HG02852 (cell line): ENCODE measurements around the gene B3GNT4.
"Not testable (repeated sequence)": the region's sequence is repeated elsewhere in the genome, so short reads cannot be mapped to it uniquely, and the experiment has no call there.

Source experiments
- ATAC-seq: cut with Tn5 transposase; IDR thresholded peaks from one replicate; pipeline ENCODE4 v1.9.1; 2021; ENCODE audit warnings: mild to moderate bottlenecking, moderate library complexity; ENCODE audit not compliant: unreplicated experiment

B3GNT4 gene

DNA sequence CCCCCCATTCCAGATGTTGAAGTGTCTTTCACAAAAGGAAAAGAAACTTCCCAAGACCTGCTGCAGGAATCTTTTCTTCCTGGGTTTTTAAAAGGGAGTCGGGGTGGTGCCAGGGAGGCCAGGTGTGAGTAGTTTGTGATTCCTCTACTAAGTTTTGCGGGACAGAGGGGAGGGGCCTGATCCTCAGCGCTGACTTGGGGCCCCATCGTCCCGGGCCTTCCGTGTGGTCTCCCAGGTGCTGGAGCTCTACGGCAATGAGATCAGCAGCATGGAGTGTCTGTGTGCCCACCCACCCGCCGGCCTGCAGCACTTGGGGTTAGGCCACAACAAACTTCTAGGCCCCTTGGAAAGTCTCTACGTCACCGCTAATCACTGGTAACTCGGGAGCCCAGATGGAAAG, 16.0 kb upstream of the B3GNT4 start:
- no peak for ATAC-seq

DNA sequence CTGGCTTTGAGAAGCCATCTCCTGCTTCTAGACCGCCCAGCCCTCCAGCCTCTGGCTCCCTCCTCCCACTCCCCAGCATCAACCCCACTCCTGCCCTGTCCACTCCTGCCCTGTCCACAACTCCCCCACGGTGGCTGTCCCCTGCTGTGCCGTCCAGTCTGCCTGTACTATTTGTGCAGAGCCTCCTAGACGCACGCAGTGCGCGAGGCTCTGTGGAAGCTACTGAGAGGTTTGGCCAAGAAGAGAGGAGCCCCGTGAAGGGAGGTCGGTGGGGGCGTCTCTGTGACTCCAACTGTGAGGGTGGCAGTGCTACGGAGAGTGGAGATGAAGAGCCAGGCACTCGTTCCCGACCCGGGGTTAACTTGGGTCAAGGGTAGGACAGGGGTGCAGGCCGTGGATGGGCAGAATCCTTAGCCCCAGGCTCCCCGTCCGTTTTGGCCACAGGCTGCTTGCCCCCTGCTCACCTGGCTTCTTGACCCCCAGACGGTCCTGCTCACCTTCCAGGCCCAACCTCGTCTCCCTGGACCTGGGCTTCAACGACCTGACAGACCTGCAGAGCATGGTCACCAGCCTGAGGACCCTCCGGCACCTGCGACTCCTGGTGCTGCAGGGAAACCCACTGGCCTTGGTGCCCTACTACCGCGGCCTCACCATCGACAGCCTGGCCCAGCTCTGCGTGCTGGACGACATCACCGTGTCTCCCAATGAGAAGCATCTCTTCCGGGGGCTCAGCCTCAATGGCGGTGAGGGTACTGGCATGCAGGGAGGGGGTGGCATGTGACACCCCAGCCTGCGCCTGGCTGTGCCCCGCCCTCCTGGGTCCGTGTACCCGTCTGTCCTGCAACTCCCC, 13.7 kb upstream of the B3GNT4 start:
- ATAC-seq: no peak

DNA sequence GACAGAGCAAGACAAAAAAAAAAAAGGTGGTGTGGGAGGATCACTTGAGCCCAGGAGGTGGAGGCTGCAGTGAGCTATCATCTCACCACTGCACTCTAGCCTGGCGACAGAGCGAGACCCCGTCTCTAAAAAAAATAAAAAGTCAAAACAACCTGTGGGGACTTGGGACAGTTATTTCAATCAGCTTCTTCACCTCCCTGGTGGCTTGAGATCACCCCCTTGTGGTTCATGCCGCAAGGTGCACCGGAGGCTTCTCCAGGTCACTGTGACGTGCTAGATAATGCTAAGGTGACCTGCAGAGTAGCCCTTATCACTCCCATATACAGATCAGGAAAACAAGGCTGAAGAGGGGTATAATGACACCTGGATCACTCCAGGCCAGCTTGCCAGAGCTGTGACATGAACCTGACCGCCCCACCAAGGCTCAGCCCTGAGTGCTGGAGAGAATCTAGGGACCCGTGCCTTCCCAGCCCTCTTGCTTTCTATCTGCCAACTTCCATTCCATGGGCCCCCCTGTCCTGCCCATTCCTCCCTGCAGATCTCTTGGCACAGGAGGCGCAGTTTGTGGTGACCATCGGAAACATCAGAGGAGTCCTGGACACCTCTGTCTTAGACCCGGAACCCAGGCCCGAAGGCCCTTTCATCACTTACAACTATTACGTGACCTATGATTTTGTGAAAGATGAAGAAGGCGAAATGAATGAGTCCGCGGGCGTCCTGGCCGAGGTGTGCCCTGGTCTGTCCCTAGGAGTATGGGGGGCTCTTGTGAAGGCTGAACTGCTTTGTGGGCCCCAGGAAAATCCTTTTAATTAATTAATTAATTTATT, 12.5 kb upstream of the B3GNT4 start:
- ATAC-seq: no peak

DNA sequence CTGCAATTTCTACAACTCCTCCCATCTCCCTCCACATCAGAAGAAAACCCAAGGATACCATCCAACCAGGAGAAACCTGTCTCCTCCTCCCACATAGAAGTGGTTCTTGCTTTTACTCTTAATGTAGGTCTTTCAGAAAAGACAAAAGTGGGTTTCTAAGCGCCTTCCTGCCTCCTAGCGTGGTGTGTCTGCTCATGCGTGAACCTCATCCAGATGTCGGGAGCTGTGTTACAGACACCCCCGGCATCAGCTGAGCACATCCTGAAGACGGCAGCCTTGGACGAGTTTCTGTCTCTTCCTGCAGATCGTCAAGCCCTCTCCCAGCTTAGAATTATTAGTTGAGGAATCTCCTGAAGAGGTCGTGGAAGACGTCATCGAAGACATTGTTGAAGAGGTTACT, 11.1 kb upstream of the B3GNT4 start:
- ATAC-seq: no peak

DNA sequence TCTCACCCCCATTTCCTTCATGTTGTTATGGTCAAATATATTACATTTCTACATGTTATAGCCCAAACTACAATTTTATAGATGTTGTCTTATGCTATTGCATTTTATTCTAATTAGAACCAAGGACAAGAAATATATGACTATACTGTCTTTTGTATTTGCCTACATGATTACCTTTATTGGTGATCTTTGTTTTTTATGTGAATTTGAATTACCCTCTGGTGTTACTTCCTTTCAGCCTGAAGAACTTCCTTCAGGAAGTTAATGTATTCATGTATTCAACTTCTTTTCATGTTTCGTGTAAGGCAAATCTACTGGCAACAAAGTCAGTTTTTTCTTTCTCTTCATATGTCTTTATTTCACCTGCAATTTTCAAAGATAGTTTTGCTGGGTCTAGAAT, 8.7 kb upstream of the B3GNT4 start:
- no peak for ATAC-seq

DNA sequence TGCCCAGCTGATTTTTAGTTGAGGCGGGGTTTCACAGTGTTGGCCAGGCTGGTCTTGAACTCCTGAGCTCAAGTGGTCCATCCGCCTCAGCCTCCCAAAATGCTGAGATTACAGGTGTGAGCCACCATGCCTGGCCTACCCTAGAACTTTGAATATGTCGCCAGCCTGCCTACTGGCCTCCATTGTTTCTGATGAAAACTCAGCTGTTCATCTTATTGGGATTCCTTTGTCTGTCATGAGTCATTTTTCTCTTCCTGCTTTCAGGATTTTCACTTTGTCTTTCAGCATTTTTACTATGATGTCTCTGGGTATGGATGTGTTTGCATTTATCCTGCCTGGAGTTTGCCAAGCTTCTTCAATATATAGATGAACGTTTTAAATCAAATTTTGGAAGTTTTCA, 8.1 kb upstream of the B3GNT4 start:
- no peak for ATAC-seq

DNA sequence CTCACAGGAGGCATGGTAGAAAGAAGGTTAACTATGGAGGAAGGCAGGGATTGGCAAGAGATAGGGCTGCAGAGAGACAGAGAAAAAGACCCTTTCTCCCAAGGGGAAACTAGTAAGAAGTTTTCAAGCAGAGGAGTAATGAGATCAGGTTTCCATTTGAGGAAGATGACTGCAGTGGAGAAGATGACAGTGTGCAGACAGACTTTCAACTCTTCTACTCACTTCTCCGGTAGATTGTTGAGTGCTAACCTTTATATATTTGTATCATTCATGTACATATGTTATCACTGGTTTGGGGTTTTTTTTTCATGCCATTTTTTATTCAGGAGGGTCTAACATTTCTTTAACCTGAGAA, 5.9 kb upstream of the B3GNT4 start:
- ATAC-seq: no peak

DNA sequence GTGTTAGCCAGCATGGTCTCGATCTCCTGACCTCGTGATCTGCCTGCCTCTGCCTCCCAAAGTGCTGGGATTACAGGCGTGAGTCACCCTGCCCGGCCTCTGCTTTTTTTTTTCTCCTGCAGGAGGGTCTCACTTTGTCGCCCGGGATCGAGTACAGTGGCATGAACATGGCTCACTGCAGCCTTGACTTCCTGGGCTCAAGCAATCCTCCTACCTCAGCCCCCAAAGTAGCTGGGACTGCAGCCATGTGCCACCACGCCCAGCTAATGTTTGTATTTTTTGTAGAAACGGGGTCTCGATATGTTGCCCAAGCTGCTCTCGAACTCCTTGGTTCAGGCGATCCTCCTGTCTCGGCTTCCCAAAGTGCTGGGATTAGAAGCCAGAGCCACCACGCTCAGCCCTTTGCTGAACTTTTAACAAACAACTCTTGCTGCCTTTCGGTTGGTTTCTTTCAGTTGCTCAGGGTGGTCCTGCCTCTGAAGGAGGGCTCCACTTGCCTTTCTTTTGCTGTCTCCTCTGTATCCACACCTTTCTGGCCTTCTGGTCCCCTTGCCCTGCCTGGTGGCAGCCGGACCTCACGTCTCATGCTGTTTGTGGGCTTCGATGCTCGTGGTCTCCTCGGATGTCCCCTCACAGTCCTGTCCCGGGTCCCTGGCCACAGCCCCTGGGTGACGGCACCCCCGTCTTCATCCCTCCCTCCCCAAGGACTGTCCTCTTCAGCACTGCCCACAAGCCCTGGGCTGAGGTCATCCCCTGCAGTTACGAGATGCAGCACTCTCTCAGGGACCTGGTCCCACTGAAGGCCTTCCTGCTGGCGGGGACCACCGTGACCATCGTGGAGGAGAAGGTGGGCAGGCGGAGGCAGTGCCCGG, 3.8 kb upstream of the B3GNT4 start:
- ATAC-seq: no peak

DNA sequence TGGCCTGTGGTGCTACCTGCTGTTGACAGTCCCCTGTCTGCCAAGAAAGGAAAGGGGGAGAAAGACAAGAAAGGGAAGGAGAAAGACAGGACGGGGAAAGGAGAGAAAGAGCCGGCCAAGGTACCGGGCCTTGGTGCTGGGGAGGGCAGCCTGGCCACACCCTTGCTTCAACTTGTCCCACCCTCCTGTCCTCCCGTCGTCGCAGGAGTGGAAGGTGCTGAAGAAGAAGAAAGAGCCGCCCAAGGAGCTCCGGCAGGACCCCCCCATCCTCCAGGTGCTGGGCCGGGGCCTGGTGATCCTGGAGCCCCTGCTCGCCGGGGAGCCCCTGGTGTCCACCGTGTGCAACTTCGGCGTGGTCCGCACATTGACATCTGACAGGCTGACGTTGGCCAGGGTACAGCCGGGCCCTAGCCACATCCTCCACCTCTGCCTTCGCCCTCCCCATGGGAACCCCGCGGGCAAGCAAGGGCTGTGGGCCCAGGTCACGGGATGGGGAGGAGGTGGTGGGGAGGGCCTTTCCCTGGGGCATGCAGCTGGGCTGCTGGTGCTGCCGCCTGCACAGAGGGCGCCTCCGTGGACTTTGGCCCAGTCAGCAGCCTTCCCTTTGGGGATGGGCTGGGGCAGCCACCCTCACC, 2.9 kb upstream of the B3GNT4 start:
- no peak for ATAC-seq

DNA sequence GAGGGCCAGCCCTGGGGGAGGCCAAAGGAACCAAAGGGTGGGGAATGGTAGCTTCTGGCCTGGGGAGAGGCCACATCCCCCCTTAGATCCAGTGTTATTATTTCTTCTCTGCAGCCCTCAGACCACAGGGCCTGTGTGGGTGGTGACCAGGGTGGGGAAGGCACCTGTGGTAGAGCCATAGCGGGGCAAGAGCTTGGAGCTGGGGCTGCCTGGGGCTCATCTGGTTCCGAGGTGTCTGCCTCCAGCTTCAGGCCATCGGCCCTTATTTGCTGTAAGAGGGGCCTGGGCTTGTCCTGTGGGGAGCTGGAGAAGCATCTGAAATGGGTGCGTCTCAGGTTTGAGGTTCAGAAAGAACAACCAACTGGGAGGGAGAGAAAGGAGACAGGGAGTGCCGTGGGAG, 2.1 kb upstream of the B3GNT4 start:
- no peak for ATAC-seq

DNA sequence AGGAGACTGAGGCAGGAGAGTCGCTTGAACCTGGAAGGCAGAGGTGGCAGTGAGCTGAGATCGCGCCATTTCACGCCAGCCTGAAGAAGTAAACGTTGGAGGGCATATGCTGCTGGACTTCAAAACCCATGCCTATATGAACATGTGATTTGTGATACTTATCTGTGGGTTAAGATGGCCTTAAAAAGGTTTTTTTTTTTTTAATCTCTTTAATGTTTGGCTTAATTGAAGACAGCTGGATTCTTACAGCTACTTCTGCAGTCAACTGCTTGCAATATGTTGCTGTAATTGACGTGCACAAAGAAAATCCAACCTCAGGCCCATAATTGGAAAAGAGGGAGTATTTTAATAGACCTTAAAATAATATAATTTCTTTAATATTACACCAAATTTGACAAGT, 1.5 kb upstream of the B3GNT4 start:
- ATAC-seq: no peak

DNA sequence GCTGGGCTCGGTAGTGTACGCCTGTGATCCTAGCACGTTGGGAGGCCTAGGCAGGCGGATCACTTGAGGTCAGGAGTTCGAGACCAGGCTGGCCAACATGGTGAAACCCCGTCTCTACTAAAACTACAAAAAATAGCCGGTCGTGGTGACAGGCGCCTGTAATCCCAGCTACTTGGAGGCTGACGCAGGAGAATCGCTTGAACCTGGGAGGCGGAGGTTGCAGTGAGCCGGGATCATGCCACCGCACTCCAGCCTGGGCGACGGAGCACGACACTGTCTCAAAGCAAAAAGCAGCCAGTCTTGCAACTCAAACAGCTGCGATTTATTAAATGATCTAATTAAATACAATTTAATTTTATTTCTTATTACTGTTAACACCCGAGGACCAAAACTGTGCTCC, 698 bp upstream of the B3GNT4 start:
- ATAC-seq: not testable (repeated sequence)

DNA sequence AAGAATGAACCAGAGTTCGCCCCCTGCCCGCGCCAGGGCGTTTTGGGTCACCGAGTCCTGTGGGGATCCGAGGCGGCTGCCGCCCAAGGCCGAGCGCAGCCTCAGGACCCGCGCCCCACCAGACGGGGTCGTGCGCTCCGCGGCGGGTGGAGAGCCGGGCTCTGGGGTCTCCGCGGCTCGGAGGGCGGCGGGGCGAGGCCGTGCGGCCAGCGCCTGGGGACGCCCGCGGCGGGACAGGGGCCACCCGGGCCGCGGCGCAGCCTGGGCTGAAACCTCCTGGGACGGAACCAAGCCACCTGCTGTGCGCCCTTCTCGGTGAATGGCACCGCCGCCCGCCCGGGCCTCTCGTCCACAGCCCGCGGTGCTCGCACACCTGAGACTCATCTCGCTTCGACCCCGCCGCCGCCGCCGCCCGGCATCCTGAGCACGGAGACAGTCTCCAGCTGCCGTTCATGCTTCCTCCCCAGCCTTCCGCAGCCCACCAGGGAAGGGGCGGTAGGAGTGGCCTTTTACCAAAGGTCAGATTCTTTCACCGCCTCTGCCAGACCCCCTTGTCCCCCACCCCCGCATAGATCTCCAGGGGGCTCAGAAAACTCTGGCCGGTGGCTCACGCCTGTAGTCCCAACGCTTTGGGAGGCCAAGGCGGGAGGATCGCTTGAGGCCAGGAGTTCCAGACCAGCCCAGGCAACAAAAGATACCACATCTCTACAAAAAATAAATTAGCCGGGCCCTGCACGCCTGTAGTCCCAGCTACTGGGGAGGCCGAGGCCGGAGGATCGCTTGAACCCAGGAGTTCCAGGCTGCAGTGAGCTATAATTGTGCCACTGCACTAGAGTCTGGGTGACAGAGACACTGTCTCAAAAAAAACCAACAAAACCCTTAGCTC, 901 bp downstream of the B3GNT4 start:
- no peak for ATAC-seq

DNA sequence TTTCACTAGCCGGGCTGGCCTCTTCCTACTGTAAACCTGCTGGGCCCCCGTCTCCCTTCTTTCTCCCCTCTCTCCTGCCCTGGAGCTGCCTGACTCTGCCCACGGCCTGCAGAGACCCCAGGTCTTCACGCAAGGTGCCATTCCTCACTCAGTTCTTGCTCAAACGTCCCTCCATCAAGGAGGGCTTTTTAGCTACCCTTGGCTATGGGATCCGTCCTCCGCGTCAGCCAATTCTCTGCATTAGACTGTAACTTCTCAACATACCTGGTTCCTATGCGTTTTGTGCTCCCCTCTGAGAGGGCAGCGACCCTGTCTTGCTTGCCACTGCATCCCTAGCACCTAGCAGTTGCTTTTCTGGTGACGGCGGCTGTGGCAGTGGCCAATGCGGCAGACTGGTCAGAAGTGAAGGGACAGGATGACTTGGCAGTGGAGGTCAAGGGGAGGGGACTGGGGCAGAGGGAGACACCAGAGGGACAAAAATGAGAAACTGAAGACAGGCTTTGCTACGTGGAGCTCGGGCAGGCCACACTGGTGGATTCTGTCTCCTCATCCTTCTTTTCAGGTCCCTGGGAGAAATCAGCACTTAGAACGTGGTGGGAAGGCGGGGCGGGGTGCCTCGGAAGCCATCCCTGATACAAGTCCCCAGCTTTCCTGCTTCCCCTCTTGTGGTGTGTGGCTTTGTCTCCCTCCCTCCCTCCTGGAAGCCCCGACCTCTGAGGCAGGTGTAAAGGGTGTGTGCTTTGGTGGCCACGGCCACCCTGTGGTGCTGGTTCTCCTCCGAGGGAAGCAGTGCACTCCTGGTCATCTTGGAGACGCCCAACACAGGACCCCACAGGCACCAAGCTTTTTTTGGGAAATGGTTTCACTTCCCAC, 1.8 kb downstream of the B3GNT4 start:
- ATAC-seq: no peak

DNA sequence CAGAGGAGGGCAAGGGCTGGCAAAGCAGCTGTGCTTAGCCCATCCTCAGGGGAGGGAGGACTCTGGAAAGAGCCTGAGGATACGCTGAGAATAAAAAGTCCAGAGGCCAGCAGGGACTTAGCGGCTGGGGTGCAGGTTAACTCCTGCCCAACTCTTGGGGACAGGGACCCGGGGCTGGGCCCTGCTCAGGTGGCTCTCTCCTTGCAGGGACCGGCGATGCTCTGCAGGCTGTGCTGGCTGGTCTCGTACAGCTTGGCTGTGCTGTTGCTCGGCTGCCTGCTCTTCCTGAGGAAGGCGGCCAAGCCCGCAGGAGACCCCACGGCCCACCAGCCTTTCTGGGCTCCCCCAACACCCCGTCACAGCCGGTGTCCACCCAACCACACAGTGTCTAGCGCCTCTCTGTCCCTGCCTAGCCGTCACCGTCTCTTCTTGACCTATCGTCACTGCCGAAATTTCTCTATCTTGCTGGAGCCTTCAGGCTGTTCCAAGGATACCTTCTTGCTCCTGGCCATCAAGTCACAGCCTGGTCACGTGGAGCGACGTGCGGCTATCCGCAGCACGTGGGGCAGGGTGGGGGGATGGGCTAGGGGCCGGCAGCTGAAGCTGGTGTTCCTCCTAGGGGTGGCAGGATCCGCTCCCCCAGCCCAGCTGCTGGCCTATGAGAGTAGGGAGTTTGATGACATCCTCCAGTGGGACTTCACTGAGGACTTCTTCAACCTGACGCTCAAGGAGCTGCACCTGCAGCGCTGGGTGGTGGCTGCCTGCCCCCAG, 2.8 kb downstream of the B3GNT4 start:
- ATAC-seq: no peak

DNA sequence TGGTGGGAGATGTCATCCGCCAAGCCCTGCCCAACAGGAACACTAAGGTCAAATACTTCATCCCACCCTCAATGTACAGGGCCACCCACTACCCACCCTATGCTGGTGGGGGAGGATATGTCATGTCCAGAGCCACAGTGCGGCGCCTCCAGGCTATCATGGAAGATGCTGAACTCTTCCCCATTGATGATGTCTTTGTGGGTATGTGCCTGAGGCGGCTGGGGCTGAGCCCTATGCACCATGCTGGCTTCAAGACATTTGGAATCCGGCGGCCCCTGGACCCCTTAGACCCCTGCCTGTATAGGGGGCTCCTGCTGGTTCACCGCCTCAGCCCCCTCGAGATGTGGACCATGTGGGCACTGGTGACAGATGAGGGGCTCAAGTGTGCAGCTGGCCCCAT, 3.5 kb downstream of the B3GNT4 start:
- no peak for ATAC-seq

DNA sequence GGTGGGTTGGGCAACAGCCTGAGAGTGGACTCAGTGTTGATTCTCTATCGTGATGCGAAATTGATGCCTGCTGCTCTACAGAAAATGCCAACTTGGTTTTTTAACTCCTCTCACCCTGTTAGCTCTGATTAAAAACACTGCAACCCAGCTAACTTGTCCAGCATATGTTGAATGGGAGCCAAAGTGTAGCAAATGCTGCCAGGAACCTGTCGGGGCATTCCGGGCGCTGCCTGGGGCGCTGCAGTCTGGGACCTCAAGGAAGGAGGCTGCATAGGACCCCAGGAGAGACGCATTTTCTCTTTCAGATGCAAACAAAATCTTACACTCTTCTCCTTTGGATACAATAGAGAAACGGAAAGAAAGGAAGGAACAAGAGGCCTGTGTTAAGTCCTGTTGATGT, 3.9 kb downstream of the B3GNT4 start:
- no peak for ATAC-seq
